Lower lobe of right lung (tissue), 2 donors: ENCODE data around the gene FSIP1. TPM values are rescaled to one million over a fixed set of nuclear protein-coding genes. Genes with fewer than 3 reads are reported as not detected.

Experiments
- ATAC-seq, 2 donors: fragments of 200-7000 bp; cut with Tn5 transposase; one replicate each; pipeline ENCODE4 v1.9.1; 2020 to 2022; ENCODE audit warnings: mild to moderate bottlenecking in 2 of 2, moderate library complexity in 2 of 2
- DNase-seq: peaks from one replicate; pipeline ENCODE4 v3.0.0-alpha.2; 2020
- H3K27ac ChIP-seq: fragments of 200-600 bp; one replicate; pipeline ENCODE4 v1.8.0; 2022
- H3K27me3 ChIP-seq: fragments of 200-600 bp; one replicate; pipeline ENCODE4 v1.8.0; 2022; ENCODE audit warnings: low read depth
- H3K36me3 ChIP-seq: fragments of 200-600 bp; one replicate; pipeline ENCODE4 v1.8.0; 2022; ENCODE audit warnings: mild to moderate bottlenecking
- H3K4me1 ChIP-seq: fragments of 200-600 bp; one replicate; pipeline ENCODE4 v1.8.0; 2022
- H3K4me3 ChIP-seq: fragments of 200-600 bp; one replicate; pipeline ENCODE4 v1.8.0; 2022; ENCODE audit warnings: mild to moderate bottlenecking
- H3K9me3 ChIP-seq: fragments of 200-600 bp; one replicate; pipeline ENCODE4 v1.8.0; 2022
- CTCF ChIP-seq: fragments of 200-600 bp; IDR thresholded peaks from one replicate; pipeline ENCODE4 v1.8.0; 2022; ENCODE audit warnings: antibody characterized with exemption, mild to moderate bottlenecking
- intact Hi-C: fragments of 100-400 bp; cut with DNase I; formaldehyde crosslinking; loops from one replicate; pipeline ENCODE4 v1.11.0; 2022
- total RNA-seq: library from RNA; stranded (reverse); fragmentation: NEBNext Ultra II Directional; extraction: Animal tissue kit (Norgen Biotek cat#: 25700); gene quantifications from one replicate; pipeline ENCODE4 v1.2.1, GENCODE V29; 2021
- donor health status: DM: no; HTN: yes; CAD: no; lungs with severe emphysema.

FSIP1 gene
- total RNA-seq, 1 donor from 2014 or later: 2.0 TPM

GRCh38 chr15:39672666-39673065 lies 110.0 kb downstream of the FSIP1 start:
- no peak for TF ChIP-seq CTCF
- Histone ChIP-seq H3K27ac (no peak overlapping the region), H3K4me3 (no peak overlapping the region), H3K27me3 (no peaks in the 10 kb centered on the region), H3K36me3 (no peaks in the 10 kb centered on the region), H3K9me3 (no peaks in the 10 kb centered on the region), H3K4me1 (no peaks in the 10 kb centered on the region)
- DNase-seq (no peak), ATAC-seq (no peak)
- intact Hi-C loops: no loop called here

- H3K4me1 ChIP-seq: peaks cover 1% of the 10 kb centered on the region
- H3K9me3 ChIP-seq: no peaks in the 10 kb centered on the region
- H3K4me3 ChIP-seq: no peak overlapping the region
- H3K27me3 ChIP-seq: no peaks in the 10 kb centered on the region
- ATAC-seq (no peak), DNase-seq (no peak)
- no peak overlapping the region for H3K27ac ChIP-seq
- intact Hi-C loops: no loop called here
- H3K36me3 ChIP-seq: no peaks in the 10 kb centered on the region
- no peak for TF ChIP-seq CTCF
These were observed 110.5 kb downstream of the FSIP1 start for GRCh38 chr15:39672184-39672583.

DNA sequence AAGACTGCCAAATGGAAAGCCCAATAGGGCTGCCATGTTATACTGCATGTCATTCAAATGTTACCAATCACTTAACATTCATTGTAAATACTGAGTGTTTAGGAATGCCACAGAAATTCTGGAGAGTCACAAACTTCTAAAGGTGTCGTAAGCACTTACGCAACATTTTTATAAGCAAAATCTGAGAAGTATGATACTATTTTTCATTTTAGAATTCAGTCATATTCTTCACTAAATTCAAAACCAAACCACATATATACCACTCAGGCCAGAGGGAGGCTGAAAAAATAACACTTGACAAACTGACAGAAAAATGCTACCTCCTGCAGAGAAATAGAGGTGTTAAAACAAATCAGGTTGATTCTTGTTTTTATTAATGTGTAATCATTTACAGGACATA lies 112.0 kb downstream of the FSIP1 start:
- ATAC-seq (no peak), DNase-seq (no peak)
- no peaks in the 10 kb centered on the region for H3K9me3 ChIP-seq
- H3K27me3 ChIP-seq: no peaks in the 10 kb centered on the region
- peaks cover 16% of the 10 kb centered on the region for H3K4me1 ChIP-seq
- H3K36me3 ChIP-seq: no peaks in the 10 kb centered on the region
- no peak overlapping the region for H3K27ac ChIP-seq
- H3K4me3 ChIP-seq: no peak overlapping the region
- TF ChIP-seq CTCF: no peak
- intact Hi-C loops: no loop called here

GRCh38 chr15:39669661-39670060 lies 113.0 kb downstream of the FSIP1 start:
- intact Hi-C loops: no loop called here
- Histone ChIP-seq H3K27ac (no peak overlapping the region), H3K36me3 (no peaks in the 10 kb centered on the region), H3K4me1 (peaks cover 17% of the 10 kb centered on the region), H3K4me3 (no peak overlapping the region), H3K9me3 (no peaks in the 10 kb centered on the region), H3K27me3 (no peaks in the 10 kb centered on the region)
- no peak for TF ChIP-seq CTCF
- ATAC-seq (no peak), DNase-seq (no peak)

- no peak for TF ChIP-seq CTCF
- intact Hi-C loops: no loop called here
- H3K27ac ChIP-seq: no peak overlapping the region
- DNase-seq: no peak
- H3K4me3 ChIP-seq: no peak overlapping the region
- H3K36me3 ChIP-seq: no peaks in the 10 kb centered on the region
- no peaks in the 10 kb centered on the region for H3K9me3 ChIP-seq
- peaks cover 17% of the 10 kb centered on the region for H3K4me1 ChIP-seq
- no peaks in the 10 kb centered on the region for H3K27me3 ChIP-seq
- no peak for ATAC-seq
These were observed 113.4 kb downstream of the FSIP1 start for GRCh38 chr15:39669241-39669640.

DNA sequence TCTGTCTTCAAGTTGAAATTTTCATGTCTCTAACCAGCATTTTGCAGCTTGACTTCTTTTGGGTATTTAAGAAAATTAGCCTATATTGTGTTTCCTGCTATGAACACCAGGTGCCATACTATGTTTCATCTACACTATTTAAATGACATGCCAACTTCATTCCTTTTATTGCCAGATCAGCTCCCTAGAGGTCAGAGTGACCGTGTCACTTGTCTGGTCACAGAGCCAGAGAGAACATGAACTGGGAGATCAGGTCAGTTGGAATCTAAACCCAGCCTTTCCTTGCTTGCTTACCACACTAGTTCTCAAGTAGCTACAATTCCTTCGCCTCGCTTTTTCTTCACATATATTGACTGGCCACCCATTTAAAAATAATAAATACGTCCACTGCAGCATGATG lies 114.2 kb downstream of the FSIP1 start:
- intact Hi-C loops: no loop called here
- Histone ChIP-seq H3K27me3 (no peaks in the 10 kb centered on the region), H3K27ac (no peak overlapping the region), H3K4me1 (peaks cover 17% of the 10 kb centered on the region), H3K36me3 (no peaks in the 10 kb centered on the region), H3K9me3 (no peaks in the 10 kb centered on the region), H3K4me3 (no peak overlapping the region)
- TF ChIP-seq CTCF: no peak
- no peak for ATAC-seq
- no peak for DNase-seq
